Activated CD4-positive, CD25-positive, alpha-beta regulatory T cell treated with anti-CD3 and anti-CD28 coated beads, Interleukin-2, amount 50 U/mL, for 24 hours (primary cell): Measurements from ENCODE around the gene MED13L.
"Not testable (repeated sequence)": the region's sequence is repeated elsewhere in the genome, so short reads cannot be mapped to it uniquely, and the experiment has no call there.

Experiments
- ATAC-seq, 2 donors: fragments of 150-1000 bp; cut with Tn5 transposase; one replicate each; pipeline ENCODE4 v1.10.0; 2021; ENCODE audit warnings: mild to moderate bottlenecking in 1 of 2, moderate library complexity in 1 of 2

The MED13L gene

DNA sequence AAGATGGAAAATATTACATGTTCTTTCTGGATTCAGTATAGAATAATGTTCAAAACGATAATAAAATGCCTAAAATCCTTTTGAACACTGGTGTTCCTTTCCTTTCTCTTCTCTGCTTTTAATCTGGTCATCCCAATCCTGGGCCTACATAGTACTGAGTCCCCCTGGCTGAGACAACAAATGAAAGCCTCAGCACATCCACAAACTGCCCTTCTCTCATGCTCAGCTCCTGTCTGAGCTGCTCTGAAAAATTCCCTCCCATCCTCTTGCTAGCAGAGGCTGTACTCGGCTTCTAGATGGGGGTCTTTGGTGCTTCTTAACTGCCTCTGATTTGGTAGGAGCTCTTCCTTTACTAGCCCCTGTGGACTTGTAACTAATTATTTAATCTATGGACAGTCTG, 232.3 kb downstream of the MED13L start:
- ATAC-seq: no peak

DNA sequence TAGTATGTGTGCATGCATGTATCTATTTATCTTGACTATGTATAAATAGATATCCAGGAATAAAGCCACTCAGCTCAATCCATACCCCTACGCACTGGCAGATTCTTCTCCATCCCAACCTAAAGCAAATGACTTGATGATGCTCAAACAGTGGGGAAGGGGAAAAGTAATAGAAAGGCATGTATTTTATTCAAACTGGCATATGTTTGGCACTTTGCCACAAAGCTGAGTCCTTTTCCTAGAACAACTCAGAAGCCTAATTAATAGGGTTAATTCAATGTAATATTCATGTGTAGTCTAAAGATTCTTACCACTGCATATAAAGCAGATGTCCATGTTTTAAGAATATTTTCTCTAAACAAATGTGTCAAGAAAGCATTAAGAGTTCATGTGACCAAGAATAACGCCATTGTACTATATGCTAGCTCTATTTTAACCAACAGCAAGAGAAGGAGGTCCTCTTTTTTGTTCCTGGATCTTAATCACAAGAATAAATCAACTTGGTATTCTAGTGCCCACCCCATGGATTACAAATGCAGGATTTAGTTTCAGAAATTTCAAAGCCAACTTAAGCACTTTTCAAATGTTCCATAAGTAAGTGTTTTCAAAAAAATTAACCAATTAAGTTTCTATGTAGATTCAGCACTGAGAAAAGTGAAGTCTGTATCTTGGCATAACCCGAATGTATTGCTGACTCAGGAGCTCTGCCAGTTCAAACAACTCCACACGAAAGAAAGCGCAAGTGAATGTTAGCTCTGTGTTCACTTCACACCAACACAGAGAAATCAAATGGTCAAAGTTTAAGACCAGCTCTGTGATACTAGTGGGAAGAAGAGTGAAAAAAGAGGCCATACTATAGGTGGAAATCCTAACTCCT, 233.6 kb downstream of the MED13L start:
- no peak for ATAC-seq

DNA sequence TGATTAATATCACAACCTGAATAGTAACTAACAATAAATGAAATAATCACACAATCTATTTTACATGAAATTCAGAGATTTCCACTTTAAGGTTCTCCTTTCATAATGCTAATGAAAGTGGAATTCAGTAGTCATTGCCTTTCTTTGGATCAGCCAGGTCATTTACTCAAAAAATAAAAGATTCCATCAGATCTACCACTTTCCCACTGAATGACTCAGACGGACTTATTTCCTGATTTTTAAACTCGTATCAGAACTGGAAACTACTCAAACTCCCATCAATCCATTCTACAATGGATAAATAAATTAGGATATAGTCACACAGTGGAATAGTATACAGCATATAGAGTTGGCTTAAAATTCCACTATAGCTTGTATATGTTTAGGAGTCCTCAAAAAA, 237.1 kb downstream of the MED13L start:
- ATAC-seq: no peak

- no peak for ATAC-seq
Observed at GRCh38 chr12:116039081-116039480, 238.4 kb downstream of the MED13L start.

DNA sequence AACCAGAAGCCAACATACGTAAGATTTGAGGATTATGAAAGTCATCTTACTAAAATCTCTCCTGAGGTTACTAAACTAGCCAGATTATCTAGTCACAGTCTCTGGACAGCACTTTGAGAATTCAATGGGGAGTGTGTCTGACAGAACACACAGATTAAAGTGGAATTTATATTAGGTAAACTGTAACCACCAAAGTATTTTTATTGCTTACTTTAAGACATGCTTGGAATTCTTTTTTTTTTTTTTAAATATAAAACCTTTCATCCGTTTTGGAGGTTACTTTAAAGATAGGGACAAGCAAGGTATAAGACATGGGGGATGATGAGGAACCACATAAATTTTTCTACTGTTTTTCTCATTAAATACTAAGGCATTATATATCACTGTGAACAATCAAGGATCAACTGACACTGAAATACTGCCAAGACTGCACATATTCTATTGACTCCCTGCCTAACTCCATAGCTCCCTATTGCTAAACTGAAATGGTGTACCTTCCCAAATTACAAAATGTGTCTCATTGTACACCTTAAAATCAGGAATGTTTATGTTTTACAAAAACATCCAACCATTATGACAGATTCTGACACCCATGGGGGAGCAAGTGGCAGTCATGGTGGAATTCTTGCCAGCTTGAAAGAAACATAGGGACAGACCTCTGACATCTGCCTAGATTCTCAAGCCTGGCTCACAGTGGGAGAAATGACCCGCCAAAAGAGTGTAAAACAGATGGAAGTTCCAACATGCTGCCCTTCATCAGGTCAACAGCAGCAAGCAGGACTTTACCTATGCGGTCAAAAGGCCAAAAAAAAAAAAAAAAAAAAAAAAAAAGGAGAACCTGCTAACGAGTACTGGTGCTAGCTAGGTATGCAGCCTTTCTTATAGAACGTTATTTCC, 239.3 kb downstream of the MED13L start:
- no peak for ATAC-seq

DNA sequence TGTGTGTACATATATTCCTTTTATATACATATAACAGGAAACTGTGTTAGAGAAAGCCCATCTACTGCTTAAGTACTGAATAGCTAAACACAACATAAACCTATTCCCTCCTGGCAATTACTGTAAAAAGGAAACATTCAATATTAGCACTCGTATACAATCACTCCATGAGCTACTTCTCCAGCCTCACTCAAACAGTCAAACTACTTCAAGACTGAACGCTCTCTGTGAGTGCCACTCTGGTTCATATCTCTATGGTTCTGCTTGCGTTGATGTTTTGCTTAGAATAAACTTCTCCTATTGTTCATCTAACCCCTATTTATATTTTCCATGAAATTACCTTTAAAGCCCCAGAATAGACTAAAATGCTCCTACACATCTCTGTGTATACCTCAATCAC, 243.7 kb downstream of the MED13L start:
- no peak for ATAC-seq

DNA sequence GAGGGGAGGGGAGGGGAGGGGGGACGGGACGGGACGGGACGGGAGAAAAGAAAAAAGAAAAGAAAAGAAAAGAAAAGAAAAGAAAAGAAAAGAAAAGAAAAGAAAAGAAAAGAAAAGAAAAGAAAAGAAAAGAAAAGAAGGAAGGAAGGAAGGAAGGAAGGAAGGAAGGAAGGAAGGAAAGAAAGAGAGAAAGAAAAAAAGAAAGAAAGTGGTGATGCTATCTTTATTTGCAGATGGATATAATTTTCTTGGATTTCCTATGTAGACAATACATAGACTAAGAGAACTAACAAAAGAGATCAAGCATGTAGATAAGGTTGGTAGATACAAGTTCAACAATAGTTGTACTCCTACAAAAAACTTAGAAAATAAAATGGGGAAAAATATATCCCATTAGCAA, 245.9 kb downstream of the MED13L start:
- not testable (repeated sequence) for ATAC-seq

GRCh38 chr12:116028619-116029018, 248.9 kb downstream of the MED13L start:
- ATAC-seq: no peak

DNA sequence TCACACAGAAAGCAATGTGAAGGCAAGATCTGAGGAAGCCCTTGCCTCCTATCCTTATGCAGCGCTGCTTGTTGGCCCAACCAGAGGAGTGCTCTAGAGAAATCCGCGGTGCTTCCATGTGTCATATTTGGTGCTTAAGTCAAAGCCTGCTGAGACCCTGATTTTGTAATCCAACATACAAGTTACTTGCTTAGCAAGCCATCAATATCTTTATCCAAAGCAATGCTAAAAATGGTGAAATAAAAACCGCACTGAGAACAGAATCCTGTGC, 250.0 kb downstream of the MED13L start:
- ATAC-seq: no peak

- no peak for ATAC-seq
Observed at GRCh38 chr12:116026768-116027550, 250.5 kb downstream of the MED13L start.

- ATAC-seq: peak in 1 of 2 donors; percentile 33
Observed at GRCh38 chr12:116026346-116026745, 251.1 kb downstream of the MED13L start.

GRCh38 chr12:116024769-116025168, 252.7 kb downstream of the MED13L start:
- no peak for ATAC-seq

- ATAC-seq: no peak
Observed at GRCh38 chr12:116019415-116019814, 258.1 kb downstream of the MED13L start.

- ATAC-seq: no peak
Observed at GRCh38 chr12:116018282-116018681, 259.2 kb downstream of the MED13L start.

GRCh38 chr12:116015525-116015924, 262.0 kb downstream of the MED13L start:
- peak; percentile 51 to 58 for ATAC-seq

DNA sequence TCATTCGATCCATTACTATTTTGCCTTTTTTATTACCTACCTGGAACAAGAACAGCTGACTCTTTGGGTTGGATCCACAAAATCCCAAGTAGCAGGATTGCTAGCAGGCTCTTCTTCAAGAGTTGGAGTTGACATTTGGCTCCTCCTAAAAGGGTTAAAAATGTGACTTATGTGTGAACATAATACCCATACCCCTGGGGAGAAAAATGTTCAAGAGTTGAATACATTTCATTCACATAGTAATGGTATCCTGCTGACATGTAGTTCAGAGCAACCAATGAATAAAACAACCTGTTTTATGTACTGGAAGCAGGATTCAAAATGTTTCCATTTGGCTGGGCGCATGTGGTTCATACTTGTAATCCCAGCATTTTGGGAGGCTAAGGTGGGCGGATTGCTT, 264.7 kb downstream of the MED13L start:
- no peak for ATAC-seq

DNA sequence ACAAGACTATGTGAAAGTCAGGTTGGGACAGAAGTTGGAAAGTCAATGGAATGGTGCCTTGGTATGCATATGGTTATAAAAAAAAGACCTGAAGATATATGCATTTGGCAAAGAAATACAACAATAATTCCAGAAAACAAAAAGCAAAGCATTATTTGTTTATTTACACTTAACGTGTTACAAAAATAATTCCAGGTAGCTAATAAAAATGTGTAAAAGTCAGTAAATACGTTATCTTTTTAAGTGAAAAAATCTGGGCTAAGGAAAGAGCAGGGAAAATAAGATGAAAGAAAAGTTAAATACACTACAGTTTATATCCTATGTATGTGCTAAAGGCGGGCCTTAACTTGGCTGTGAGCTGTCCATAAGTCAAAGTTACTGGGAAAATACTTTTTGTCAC, 266.3 kb downstream of the MED13L start:
- no peak for ATAC-seq

GRCh38 chr12:116010467-116010866, 267.0 kb downstream of the MED13L start:
- ATAC-seq: no peak

DNA sequence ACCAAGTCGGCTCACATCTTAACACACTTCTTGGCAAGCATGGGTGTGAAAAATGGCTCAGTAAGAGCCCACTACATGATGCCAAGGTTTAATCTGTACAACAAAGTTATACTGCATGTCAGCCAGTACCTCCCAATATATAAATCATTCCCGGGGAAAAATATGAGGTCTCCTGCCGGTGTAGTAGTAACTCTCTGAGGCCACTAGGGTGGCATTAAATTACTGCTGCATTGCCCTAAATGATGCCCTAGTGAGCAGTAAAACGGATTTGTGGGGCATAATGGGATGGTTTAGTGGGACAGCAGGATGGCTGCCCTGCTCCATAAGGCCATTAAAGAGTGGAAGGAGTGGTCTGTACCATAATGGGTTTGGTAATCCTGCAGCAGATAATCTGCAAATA, 267.7 kb downstream of the MED13L start:
- no peak for ATAC-seq

GRCh38 chr12:116006141-116006540, 271.4 kb downstream of the MED13L start:
- ATAC-seq: no peak

DNA sequence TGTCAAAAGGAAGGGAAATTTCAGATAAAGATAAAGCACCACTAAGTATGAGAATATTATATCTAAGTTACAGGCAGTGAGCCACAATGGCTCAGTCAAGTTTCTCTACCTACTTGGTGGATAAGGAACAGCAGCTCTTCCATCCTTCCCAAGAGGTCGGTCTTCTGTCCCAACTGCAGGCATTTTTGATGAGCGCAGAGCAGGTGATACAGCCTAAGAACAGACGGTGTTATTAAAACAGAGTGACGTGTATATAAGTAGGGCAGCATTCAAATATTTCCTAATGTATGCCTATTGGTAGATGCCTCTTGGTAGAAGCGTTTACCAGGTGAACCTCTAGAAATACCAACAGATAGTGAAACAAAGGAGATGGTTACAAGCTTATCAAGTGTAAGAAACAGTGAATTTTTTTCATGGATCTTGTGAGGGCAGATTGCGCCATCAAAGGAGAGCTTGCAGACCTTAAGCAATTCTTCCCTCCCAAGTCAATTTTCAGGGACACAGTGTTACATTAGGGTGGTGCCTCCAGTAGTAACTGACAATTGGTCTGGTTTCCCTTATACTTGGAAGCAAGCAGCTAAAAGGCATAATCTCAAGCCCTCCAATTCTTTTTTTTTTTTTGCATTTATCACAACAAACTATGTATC, 274.5 kb downstream of the MED13L start:
- ATAC-seq: no peak

GRCh38 chr12:116000252-116000651, 277.2 kb downstream of the MED13L start:
- ATAC-seq: no peak

DNA sequence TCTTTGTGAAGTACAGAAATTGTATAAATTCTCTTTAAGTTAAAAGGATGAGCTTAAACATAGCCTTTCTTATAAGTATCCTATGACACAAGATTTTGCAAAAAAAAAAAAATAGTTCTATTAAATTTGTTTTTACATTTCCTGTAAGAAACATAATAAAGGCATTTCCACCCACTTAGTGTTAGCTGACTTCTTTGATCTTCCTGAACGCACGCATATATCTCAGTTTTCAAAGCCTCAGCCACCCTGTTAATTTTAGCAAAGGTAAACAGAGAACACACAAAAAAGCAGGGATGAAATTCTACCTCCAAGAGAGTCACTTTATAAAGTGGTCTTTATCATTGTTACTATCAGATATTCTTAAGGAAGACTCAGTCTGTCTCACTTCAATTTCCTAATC, 277.9 kb downstream of the MED13L start:
- ATAC-seq: no peak
